Measurements from ENCODE around the gene PDE12.

The PDE12 gene

DNA sequence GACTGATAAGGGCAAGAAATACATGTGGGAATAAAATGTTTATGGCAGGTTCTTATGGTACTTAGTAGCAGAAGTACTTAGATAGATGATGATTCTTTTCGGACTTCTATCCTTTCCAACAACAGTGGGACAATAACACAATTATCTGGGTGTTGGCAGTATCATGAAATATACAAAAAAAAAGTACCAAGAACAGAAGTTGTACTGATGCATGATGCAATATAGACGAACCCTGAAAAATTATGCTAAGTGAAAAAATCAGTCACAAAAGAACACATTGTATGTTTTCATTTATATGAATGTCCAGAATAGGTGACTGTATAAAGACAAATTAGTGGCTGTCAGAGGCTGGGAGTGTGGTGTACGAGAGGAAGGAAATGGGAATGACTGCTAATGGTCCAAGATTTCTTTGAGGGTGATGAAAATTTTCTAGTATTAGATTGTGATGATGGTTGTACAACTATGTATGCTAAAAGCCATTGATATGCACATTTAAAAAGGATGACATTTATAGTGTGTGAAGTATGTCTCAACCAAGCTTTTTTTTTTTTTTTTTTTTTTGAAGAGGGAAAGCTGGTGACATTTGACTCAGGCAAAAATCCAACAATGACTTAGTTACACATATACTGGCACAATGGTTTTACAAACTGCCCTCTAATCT is 20.0 kb downstream of the PDE12 start:
- Histone ChIP-seq H3K27me3 (ENCODE audit: control insufficient read depth, low read length) (no peaks in the 10 kb centered on the region), H3F3A (ENCODE audit: control insufficient read depth, insufficient read depth) (no peaks in the 10 kb centered on the region), H3K4me3 (ENCODE audit: low read length) (no peak overlapping the region), H3K9me3 (ENCODE audit: control insufficient read depth, insufficient read depth, low read length) (no peaks in the 10 kb centered on the region), H3K9me2 (replicated peaks; ENCODE audit: control insufficient read depth, low read length) (no peaks in the 10 kb centered on the region), H3K4me1 (ENCODE audit: control insufficient read depth, low read length) (no peaks in the 10 kb centered on the region), H3K4me2 (ENCODE audit: low read length) (no peak overlapping the region), H3K36me3 (ENCODE audit: control insufficient read depth, low read length) (peaks cover 78% of the 10 kb centered on the region), H3K79me2 (ENCODE audit: control insufficient read depth, low read length) (peaks cover 55% of the 10 kb centered on the region), H4K20me1 (ENCODE audit: control insufficient read depth, insufficient read depth, low read depth, low read length) (no peaks in the 10 kb centered on the region), H3K27ac (ENCODE audit: low read depth, low read length) (no peak overlapping the region)
- no peak for TF ChIP-seq EZH2phosphoT487 (IDR thresholded peaks at IDR 0.05; ENCODE audit: borderline replicate concordance, low read length)

DNA sequence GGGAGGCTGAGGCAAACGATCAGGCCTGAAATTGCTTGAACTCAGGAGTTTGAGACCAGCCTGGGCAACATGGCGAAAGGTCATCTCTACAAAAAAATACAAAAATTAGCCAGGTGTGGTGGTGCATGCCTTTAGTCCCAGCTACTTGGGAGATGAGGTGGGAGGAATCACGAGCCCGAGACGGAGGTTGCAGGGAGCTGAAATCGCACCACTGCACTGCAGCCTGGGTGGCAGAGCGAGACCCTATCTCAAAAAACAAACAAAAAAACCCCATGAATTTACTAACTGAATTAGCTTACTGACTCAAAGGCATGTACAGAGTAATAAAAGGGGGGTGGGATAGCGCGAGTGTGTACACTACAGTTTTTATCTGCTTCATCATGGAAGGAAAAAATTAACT is 21.7 kb downstream of the PDE12 start:
- Histone ChIP-seq H4K20me1 (ENCODE audit: control insufficient read depth, insufficient read depth, low read depth, low read length) (peaks cover 4% of the 10 kb centered on the region; the same call in 1 of the 2 replicates), H3K27ac (ENCODE audit: low read depth, low read length) (no peak overlapping the region), H3K4me1 (ENCODE audit: control insufficient read depth, low read length) (peaks cover 4% of the 10 kb centered on the region), H3K9me2 (replicated peaks; ENCODE audit: control insufficient read depth, low read length) (no peaks in the 10 kb centered on the region), H3K4me3 (ENCODE audit: low read length) (no peak overlapping the region), H3K27me3 (ENCODE audit: control insufficient read depth, low read length) (no peaks in the 10 kb centered on the region), H3K36me3 (ENCODE audit: control insufficient read depth, low read length) (peaks cover 80% of the 10 kb centered on the region), H3K9me3 (ENCODE audit: control insufficient read depth, insufficient read depth, low read length) (no peaks in the 10 kb centered on the region), H3K4me2 (ENCODE audit: low read length) (no peak overlapping the region), H3K79me2 (ENCODE audit: control insufficient read depth, low read length) (peaks cover 68% of the 10 kb centered on the region), H3F3A (ENCODE audit: control insufficient read depth, insufficient read depth) (no peaks in the 10 kb centered on the region)
- TF ChIP-seq EZH2phosphoT487 (IDR thresholded peaks at IDR 0.05; ENCODE audit: borderline replicate concordance, low read length): no peak
- TF ChIP-seq, protein P1, sequence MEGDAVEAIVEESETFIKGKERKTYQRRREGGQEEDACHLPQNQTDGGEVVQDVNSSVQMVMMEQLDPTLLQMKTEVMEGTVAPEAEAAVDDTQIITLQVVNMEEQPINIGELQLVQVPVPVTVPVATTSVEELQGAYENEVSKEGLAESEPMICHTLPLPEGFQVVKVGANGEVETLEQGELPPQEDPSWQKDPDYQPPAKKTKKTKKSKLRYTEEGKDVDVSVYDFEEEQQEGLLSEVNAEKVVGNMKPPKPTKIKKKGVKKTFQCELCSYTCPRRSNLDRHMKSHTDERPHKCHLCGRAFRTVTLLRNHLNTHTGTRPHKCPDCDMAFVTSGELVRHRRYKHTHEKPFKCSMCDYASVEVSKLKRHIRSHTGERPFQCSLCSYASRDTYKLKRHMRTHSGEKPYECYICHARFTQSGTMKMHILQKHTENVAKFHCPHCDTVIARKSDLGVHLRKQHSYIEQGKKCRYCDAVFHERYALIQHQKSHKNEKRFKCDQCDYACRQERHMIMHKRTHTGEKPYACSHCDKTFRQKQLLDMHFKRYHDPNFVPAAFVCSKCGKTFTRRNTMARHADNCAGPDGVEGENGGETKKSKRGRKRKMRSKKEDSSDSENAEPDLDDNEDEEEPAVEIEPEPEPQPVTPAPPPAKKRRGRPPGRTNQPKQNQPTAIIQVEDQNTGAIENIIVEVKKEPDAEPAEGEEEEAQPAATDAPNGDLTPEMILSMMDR (IDR thresholded peaks at IDR 0.05; ENCODE audit: low read depth, low read length, poor library complexity, severe bottlenecking): no peak

DNA sequence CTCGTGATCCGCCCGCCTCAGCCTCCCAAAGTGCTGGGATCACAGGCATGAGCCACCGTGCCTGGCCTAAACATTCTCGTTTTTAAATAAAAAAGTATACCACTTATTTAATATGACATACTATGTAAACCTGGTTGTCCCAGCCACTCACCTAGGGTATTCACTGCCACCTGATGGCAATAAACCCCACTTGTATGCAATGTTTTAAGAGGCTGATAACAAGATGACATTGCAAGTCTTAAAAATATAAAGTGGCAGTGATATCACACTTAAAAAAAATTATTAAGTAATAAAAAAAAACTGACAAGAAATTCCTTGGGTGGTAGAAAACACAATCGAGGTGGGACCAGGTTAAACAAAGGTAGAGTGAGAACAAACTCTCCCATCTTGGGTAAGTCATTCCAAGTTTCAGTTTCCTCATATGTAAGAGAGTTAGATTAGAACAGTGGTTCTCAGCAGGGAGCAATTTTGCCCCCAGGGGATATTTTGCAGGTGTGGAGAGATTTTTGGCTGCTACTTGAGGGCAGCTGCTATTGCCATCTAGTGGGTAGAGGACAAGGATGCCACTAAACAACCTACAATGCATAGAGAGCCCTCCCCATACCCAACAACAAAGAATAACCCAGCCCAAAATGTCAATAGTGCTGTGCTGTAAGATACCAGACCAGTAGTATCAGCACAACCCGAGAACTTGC is 26.5 kb downstream of the PDE12 start:
- H4K20me1 ChIP-seq (ENCODE audit: control insufficient read depth, insufficient read depth, low read depth, low read length): peaks cover 4% of the 10 kb centered on the region; the same call in 1 of the 2 replicates
- peaks cover 17% of the 10 kb centered on the region for H3K4me1 ChIP-seq (ENCODE audit: control insufficient read depth, low read length)
- TF ChIP-seq, protein P1 (IDR thresholded peaks at IDR 0.05; ENCODE audit: low read depth, low read length, poor library complexity, severe bottlenecking): peak; percentile 61
- TF ChIP-seq EZH2phosphoT487 (IDR thresholded peaks at IDR 0.05; ENCODE audit: borderline replicate concordance, low read length): no peak
- H3K27ac ChIP-seq (ENCODE audit: low read depth, low read length): no peak overlapping the region
- H3K9me2 ChIP-seq (replicated peaks; ENCODE audit: control insufficient read depth, low read length): no peaks in the 10 kb centered on the region
- H3K36me3 ChIP-seq (ENCODE audit: control insufficient read depth, low read length): peaks cover 53% of the 10 kb centered on the region
- no peak overlapping the region for H3K4me3 ChIP-seq (ENCODE audit: low read length)
- no peaks in the 10 kb centered on the region for H3K27me3 ChIP-seq (ENCODE audit: control insufficient read depth, low read length)
- peaks cover 85% of the 10 kb centered on the region for H3K79me2 ChIP-seq (ENCODE audit: control insufficient read depth, low read length)
- no peak overlapping the region for H3K4me2 ChIP-seq (ENCODE audit: low read length)
- no peaks in the 10 kb centered on the region for H3K9me3 ChIP-seq (ENCODE audit: control insufficient read depth, insufficient read depth, low read length)
- H3F3A ChIP-seq (ENCODE audit: control insufficient read depth, insufficient read depth): no peaks in the 10 kb centered on the region

DNA sequence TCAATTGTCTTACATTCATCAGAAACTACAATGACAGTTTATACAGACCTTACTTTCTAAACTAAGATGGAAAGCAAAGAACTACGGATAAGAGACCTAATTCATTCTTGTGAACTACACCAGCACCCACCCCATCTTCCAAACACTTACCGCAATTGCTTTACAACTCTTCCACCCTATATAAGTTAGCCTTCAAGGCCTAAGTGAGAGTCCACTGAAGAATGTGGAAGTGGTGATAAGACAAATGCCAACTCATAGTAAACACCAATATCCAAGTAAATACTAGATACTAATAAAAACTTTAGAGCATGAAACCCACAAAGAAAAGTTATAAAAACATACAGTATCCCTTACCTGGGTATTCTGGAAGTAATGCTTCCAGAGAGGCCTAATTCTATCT is 27.5 kb downstream of the PDE12 start:
- H3K4me1 ChIP-seq (ENCODE audit: control insufficient read depth, low read length): peaks cover 25% of the 10 kb centered on the region
- H3K79me2 ChIP-seq (ENCODE audit: control insufficient read depth, low read length): peaks cover 90% of the 10 kb centered on the region
- no peak overlapping the region for H3K27ac ChIP-seq (ENCODE audit: low read depth, low read length)
- H3K9me2 ChIP-seq (replicated peaks; ENCODE audit: control insufficient read depth, low read length): no peaks in the 10 kb centered on the region
- H3K27me3 ChIP-seq (ENCODE audit: control insufficient read depth, low read length): no peaks in the 10 kb centered on the region
- TF ChIP-seq EZH2phosphoT487 (IDR thresholded peaks at IDR 0.05; ENCODE audit: borderline replicate concordance, low read length): no peak
- TF ChIP-seq, protein P1 (IDR thresholded peaks at IDR 0.05; ENCODE audit: low read depth, low read length, poor library complexity, severe bottlenecking): no peak
- no peaks in the 10 kb centered on the region for H3F3A ChIP-seq (ENCODE audit: control insufficient read depth, insufficient read depth)
- no peak overlapping the region for H3K4me3 ChIP-seq (ENCODE audit: low read length)
- no peak overlapping the region for H3K4me2 ChIP-seq (ENCODE audit: low read length)
- no peaks in the 10 kb centered on the region for H3K9me3 ChIP-seq (ENCODE audit: control insufficient read depth, insufficient read depth, low read length)
- H4K20me1 ChIP-seq (ENCODE audit: control insufficient read depth, insufficient read depth, low read depth, low read length): peaks cover 9% of the 10 kb centered on the region; the same call in 1 of the 2 replicates
- H3K36me3 ChIP-seq (ENCODE audit: control insufficient read depth, low read length): peaks cover 53% of the 10 kb centered on the region

All from DOHH2 (cell line).